GM12878 (cell line): ENCODE measurements around the gene GLT1D1. TPM values are rescaled to one million over a fixed set of nuclear protein-coding genes. Genes with fewer than 3 reads are reported as not detected.

Experiments used
- ATAC-seq: fragments of 200-7000 bp; cut with Tn5 transposase; 3 replicates; pipeline ENCODE4 v1.9.1; 2020; ENCODE audit warnings: mild to moderate bottlenecking, moderate library complexity
- BruUV-seq: library from RNA; stranded (reverse); fragments of 400-500 nt; replicated peaks from 2 replicates; lab custom pipeline; 2021; lab: Mats Ljungman, UMichigan
- CTCF ChIA-PET: fragments of 300-600 bp; sonication (Branson Sonifier 250); formaldehyde crosslinking; extraction: SDS; loops from one replicate; lab custom pipeline; 2021; ENCODE audit warnings: inconsistent platforms; lab: Yijun Ruan, JAX
- POLR2A ChIA-PET: fragments of 350-600 bp; formaldehyde crosslinking; extraction: SDS; loops from one replicate; lab custom pipeline; 2021; ENCODE audit warnings: inconsistent platforms; lab: Charles Lee
- RAD21 ChIA-PET: fragments of 300-600 bp; sonication (Branson Sonifier 250); formaldehyde crosslinking; loops from one replicate; lab custom pipeline; 2023; ENCODE audit warnings: antibody characterized with exemption; ENCODE audit not compliant: unreplicated experiment; lab: Charles Lee
- SMC1A ChIA-PET: fragments of 300-600 bp; sonication (Branson Sonifier 250); formaldehyde crosslinking; loops from one replicate; lab custom pipeline; 2023; ENCODE audit not compliant: unreplicated experiment, uncharacterized antibody; lab: Charles Lee
- DNase-seq: peaks from one replicate; pipeline ENCODE4 v3.0.0-alpha.2; 2011; ENCODE audit warnings: low read depth, low spot score
- FAIRE-seq: peaks from 3 replicates; lab custom pipeline; 2011; peaks lifted over from hg19 to GRCh38; lab: Jason Lieb, UNC
- H2AFZ ChIP-seq: 2 replicates; pipeline ENCODE4 v1.6.0; 2011; ENCODE audit warnings: low read depth, low read length, control low read depth; ENCODE audit not compliant: control insufficient read depth
- H3K27ac ChIP-seq: 2 replicates; pipeline ENCODE4 v1.5.1; 2011; ENCODE audit warnings: control low read depth; ENCODE audit not compliant: control insufficient read depth, insufficient read depth
- H3K27me3 ChIP-seq, 2 experiments: replicated peaks in 1 of 2; 2 replicates each; pipeline versions ENCODE4 v1.6.0 to v1.6.1; 2011; ENCODE audit warnings: low read length in 1 of 2; ENCODE audit not compliant: control insufficient read depth in 2 of 2, insufficient read depth in 2 of 2
- H3K36me3 ChIP-seq, 2 experiments: 2 replicates each; pipeline ENCODE4 v1.5.1; 2011; ENCODE audit warnings: low read length in 1 of 2; ENCODE audit not compliant: control insufficient read depth in 2 of 2, insufficient read depth in 2 of 2
- H3K4me1 ChIP-seq: 2 replicates; pipeline ENCODE4 v1.6.1; 2011; ENCODE audit warnings: mild to moderate bottlenecking, low read length, moderate library complexity, mixed read lengths; ENCODE audit not compliant: control insufficient read depth, insufficient read depth
- H3K4me2 ChIP-seq: 2 replicates; pipeline ENCODE4 v1.6.0; 2011; ENCODE audit warnings: control low read depth; ENCODE audit not compliant: control insufficient read depth, insufficient read depth
- H3K4me3 ChIP-seq: fragments of 200-600 bp; sonication (generic); 2 replicates; pipeline ENCODE4 v1.5.1; 2016
- H3K79me2 ChIP-seq: 2 replicates; pipeline ENCODE4 v1.6.0; 2011; ENCODE audit warnings: low read length; ENCODE audit not compliant: control insufficient read depth, insufficient read depth
- H3K9ac ChIP-seq: 2 replicates; pipeline ENCODE4 v1.8.0; 2011; ENCODE audit warnings: low read length, control low read depth, mixed read lengths; ENCODE audit not compliant: control insufficient read depth, insufficient read depth
- H3K9me3 ChIP-seq: replicated peaks from 3 replicates; pipeline ENCODE4 v1.5.1; 2011; ENCODE audit warnings: mild to moderate bottlenecking, low read length; ENCODE audit not compliant: control insufficient read depth, insufficient read depth
- H4K20me1 ChIP-seq: 2 replicates; pipeline ENCODE4 v1.6.0; 2011; ENCODE audit not compliant: control insufficient read depth, insufficient read depth
- BACH1 ChIP-seq: fragments of 450-650 bp; IDR thresholded peaks from 2 replicates; pipeline ENCODE4 v1.6.1; 2017; ENCODE audit warnings: mild to moderate bottlenecking, borderline replicate concordance
- CBX5 ChIP-seq: sonication (generic); IDR thresholded peaks from 2 replicates; pipeline ENCODE4 v1.6.1; 2016; ENCODE audit warnings: low read depth, moderate library complexity, mild to moderate bottlenecking, inconsistent platforms
- CEBPB ChIP-seq, 2 experiments: fragments of 150-350 bp in 1 of 2; IDR thresholded peaks; 2 replicates each; pipeline ENCODE4 v1.6.1; 2012 to 2014; ENCODE audit warnings: low read depth in 2 of 2, low read length in 2 of 2, borderline replicate concordance in 1 of 2, inconsistent platforms in 1 of 2
- CHD1 ChIP-seq: IDR thresholded peaks from 2 replicates; pipeline ENCODE4 v1.6.1; 2012; ENCODE audit warnings: low read depth, low read length, improper control_type of control experiment
- IKZF1 ChIP-seq: fragments of 450-650 bp; conservative IDR thresholded peaks from 2 replicates; pipeline ENCODE4 v1.6.1; 2017; ENCODE audit warnings: antibody characterized with exemption, mild to moderate bottlenecking
- LARP7 ChIP-seq: fragments of 450-650 bp; IDR thresholded peaks from 2 replicates; pipeline ENCODE4 v1.6.1; 2017; ENCODE audit warnings: mild to moderate bottlenecking
- MLLT1 ChIP-seq: fragments of 450-650 bp; IDR thresholded peaks from 2 replicates; pipeline ENCODE4 v1.6.1; 2016; ENCODE audit warnings: mild to moderate bottlenecking
- MTA3 ChIP-seq: IDR thresholded peaks from 2 replicates; pipeline ENCODE4 v1.6.1; 2012; ENCODE audit warnings: low read length, inconsistent platforms, borderline replicate concordance
- NBN ChIP-seq: fragments of 450-650 bp; IDR thresholded peaks from 2 replicates; pipeline ENCODE4 v1.6.1; 2016
- NFIC ChIP-seq: IDR thresholded peaks from 2 replicates; pipeline ENCODE4 v1.6.1; 2012; ENCODE audit warnings: low read depth, mild to moderate bottlenecking, inconsistent platforms, low read length, moderate library complexity
- PML ChIP-seq: IDR thresholded peaks from 2 replicates; pipeline ENCODE4 v1.6.1; 2012; ENCODE audit warnings: low read length, inconsistent platforms
- SP1 ChIP-seq: IDR thresholded peaks from one replicate; pipeline ENCODE4 v1.6.1; 2011; ENCODE audit warnings: low read depth, low read length
- WRNIP1 ChIP-seq: IDR thresholded peaks from 2 replicates; pipeline ENCODE4 v1.6.1; 2011; ENCODE audit warnings: low read depth, low read length, improper control_type of control experiment, borderline replicate concordance
- ZBTB11 ChIP-seq: fragments of 450-650 bp; formaldehyde crosslinking; IDR thresholded peaks from 2 replicates; pipeline ENCODE4 v1.5.0; 2022; ENCODE audit warnings: mild to moderate bottlenecking, missing genetic modification characterization
- ZNF217 ChIP-seq: fragments of 450-650 bp; IDR thresholded peaks from 2 replicates; pipeline ENCODE4 v1.6.1; 2017; ENCODE audit warnings: antibody characterized with exemption, mild to moderate bottlenecking
- WGBS: methylation state at CpG from one replicate; pipeline ENCODE4 v1.1.6; 2016; ENCODE audit warnings: low lambda C conversion rate; ENCODE audit not compliant: insufficient replicate concordance, insufficient coverage; ENCODE audit errors: missing lambda C conversion rate; 5-methylcytosine and 5-hydroxymethylcytosine counted together
- in situ Hi-C: fragments of 300-500 bp; cut with MboI; formaldehyde crosslinking; loops from 9 replicates; pipeline ENCODE4 v1.14.3; 2018; ENCODE audit warnings: mixed read lengths
- intact Hi-C: fragments of 100-400 bp; cut with micrococcal nuclease; formaldehyde crosslinking; loops from one replicate; pipeline ENCODE4 v1.14.2; 2022; ENCODE audit not compliant: unreplicated experiment
- polyA plus RNA-seq, 11 experiments: library from polyadenylated mRNA; depleted of rRNA in 4 of 11; unstranded in 6 of 11; stranded (reverse) in 5 of 11; fragments of >200 nt; fragmentation: Nextera tagmentation in 4 of 11; fragmentation: Illumina TruSeq in 1 of 11; extraction: Ambion mirVana in 4 of 11; extraction: Trizol in 1 of 11; gene quantifications; 1 replicate in 1 of 11; 2 replicates in 10 of 11; pipeline versions ENCODE4 v1.2.1 to v1.2.3, GENCODE V29; 2011 to 2016; ENCODE audit warnings: inconsistent platforms in 2 of 11, missing spikeins in 2 of 11, low read depth in 1 of 11
- total RNA-seq, 4 experiments: library from RNA; depleted of rRNA in 3 of 4; stranded (reverse); fragments of >200 nt in 3 of 4; fragmentation: Illumina TruSeq in 1 of 4; extraction: Trizol in 1 of 4; gene quantifications; 2 replicates each; pipeline versions ENCODE4 v1.2.1 to v1.2.3, GENCODE V29; 2013 to 2021

The GLT1D1 gene
- total and polyA plus RNA-seq, 10 of the 15 experiments (the other 5 are each of a cell fraction or from before 2014, with no cell fraction given) = 0.42 to 62.8 (median 3.0) TPM

- TF ChIP-seq ZBTB11 (CRISPR knock-in tag) = no peak
- no peak for TF ChIP-seq NFIC
- no peak for TF ChIP-seq IKZF1
- no peak for TF ChIP-seq SP1
- TF ChIP-seq WRNIP1 = no peak
- TF ChIP-seq BACH1 = no peak
- no peak for TF ChIP-seq CBX5
- TF ChIP-seq MTA3 = no peak
- no peak for TF ChIP-seq NBN
- no peak for TF ChIP-seq LARP7
- TF ChIP-seq, all 136 proteins: peak for 0
These were observed 27.4 kb upstream of the GLT1D1 start (continued) for GRCh38 chr12:128825835-128826234.

GRCh38 chr12:128827724-128828123, 25.6 kb upstream of the GLT1D1 start:
- no peak for FAIRE-seq
- CTCF ChIA-PET = interaction anchor here (0.6 to 5.1 kb wide), 7 partner anchors 10 to 142 kb away, joined by 3 to 33 read pairs (median 3); no protein-coding TSS in a partner anchor

More at GRCh38 chr12:128827724-128828123, 25.6 kb upstream of the GLT1D1 start:
- H3K27ac ChIP-seq = no peak overlapping the region
- no peaks in the 10 kb centered on the region for H4K20me1 ChIP-seq
- H3K79me2 ChIP-seq = peaks cover 19% of the 10 kb centered on the region
- no peak for ATAC-seq
- SMC1A ChIA-PET = interaction anchor here (0.7 to 5.8 kb wide), 9 partner anchors 13 to 141 kb away, joined by 3 to 62 read pairs (median 5); no protein-coding TSS in a partner anchor
- TF ChIP-seq ZNF217 = no peak
- no peak for TF ChIP-seq CEBPB (IDR thresholded peaks at IDR 0.05; ENCODE audit: borderline replicate concordance in 1 of 2, low read depth in 2 of 2, low read length in 2 of 2)
- TF ChIP-seq CHD1 = no peak
- no peak for TF ChIP-seq MLLT1
- TF ChIP-seq PML = no peak
- TF ChIP-seq, all 136 proteins: peak for 0
- intact Hi-C loops (no loop called here), in situ Hi-C loops (no loop called here)
- ChIA-PET RAD21 (interaction anchor here (0.9 to 5.4 kb wide), 10 partner anchors 7 to 142 kb away, joined by 3 to 66 read pairs (median 23); no protein-coding TSS in a partner anchor), POLR2A (interaction anchor here (0.8 to 5.4 kb wide), 5 partner anchors 12 to 87 kb away, joined by 3 to 45 read pairs (median 4); no protein-coding TSS in a partner anchor)
- Histone ChIP-seq H3K36me3 (no peaks in the 10 kb centered on the region; a peak in 1 of 4 replicates), H3K4me2 (no peak overlapping the region), H3K4me3 (no peak overlapping the region), H3K9ac (no peak overlapping the region), H3K9me3 (peaks cover 6% of the 10 kb centered on the region), H2AFZ (no peak overlapping the region), H3K4me1 (peaks cover 28% of the 10 kb centered on the region), H3K27me3 (no peaks in the 10 kb centered on the region)
- BruUV-seq = no TSS peak
- 97% methylated on average over 2 of the region's 2 CpGs for WGBS
- DNase-seq = no peak
